GM13976 (cell line): ENCODE measurements around the gene GDAP1L1.

Source experiments
- DNase-seq: peaks from one replicate; pipeline ENCODE4 v3.0.0; 2012; ENCODE audit warnings: low spot score
- in situ Hi-C: fragments of 300-500 bp; cut with MboI; formaldehyde crosslinking; loops from one replicate; pipeline ENCODE4 v1.12.0; 2022; ENCODE audit warnings: low sequenced_read_pairs, mixed read lengths, inconsistent platforms; ENCODE audit not compliant: unreplicated experiment
- TF ChIP-seq, protein P1 (sequence below): IDR thresholded peaks from 2 replicates; pipeline ENCODE4 v1.5.1; 2012; ENCODE audit warnings: borderline replicate concordance, mild to moderate bottlenecking; ENCODE audit not compliant: insufficient read depth; ENCODE audit errors: extremely low read depth, missing control alignments, control extremely low read depth

Gene GDAP1L1

DNA sequence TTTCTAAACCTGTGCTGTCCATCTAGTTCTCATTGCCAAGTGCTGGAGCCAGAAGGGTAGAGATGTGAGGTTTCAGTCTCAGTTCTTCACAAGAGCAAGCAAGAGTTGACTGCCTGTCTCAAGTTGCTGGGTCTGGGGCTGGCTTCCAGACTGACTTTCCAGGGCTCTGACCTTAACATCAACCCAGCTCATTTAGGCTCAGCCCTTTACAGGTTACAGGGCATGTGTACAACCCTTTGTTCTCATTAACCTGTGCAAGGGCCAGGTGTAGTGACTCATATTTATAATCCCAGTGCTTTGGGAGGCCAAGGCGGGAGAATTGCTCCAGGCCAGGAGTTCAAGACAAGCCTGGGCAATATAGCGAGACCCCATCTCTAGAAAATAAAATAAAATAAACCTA, 33.3 kb downstream of the GDAP1L1 start:
- no peak for DNase-seq
- TF ChIP-seq, protein P1, sequence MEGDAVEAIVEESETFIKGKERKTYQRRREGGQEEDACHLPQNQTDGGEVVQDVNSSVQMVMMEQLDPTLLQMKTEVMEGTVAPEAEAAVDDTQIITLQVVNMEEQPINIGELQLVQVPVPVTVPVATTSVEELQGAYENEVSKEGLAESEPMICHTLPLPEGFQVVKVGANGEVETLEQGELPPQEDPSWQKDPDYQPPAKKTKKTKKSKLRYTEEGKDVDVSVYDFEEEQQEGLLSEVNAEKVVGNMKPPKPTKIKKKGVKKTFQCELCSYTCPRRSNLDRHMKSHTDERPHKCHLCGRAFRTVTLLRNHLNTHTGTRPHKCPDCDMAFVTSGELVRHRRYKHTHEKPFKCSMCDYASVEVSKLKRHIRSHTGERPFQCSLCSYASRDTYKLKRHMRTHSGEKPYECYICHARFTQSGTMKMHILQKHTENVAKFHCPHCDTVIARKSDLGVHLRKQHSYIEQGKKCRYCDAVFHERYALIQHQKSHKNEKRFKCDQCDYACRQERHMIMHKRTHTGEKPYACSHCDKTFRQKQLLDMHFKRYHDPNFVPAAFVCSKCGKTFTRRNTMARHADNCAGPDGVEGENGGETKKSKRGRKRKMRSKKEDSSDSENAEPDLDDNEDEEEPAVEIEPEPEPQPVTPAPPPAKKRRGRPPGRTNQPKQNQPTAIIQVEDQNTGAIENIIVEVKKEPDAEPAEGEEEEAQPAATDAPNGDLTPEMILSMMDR = no peak
- in situ Hi-C loops = no loop called here

- in situ Hi-C loops = no loop called here
- TF ChIP-seq, protein P1 = no peak
- no peak for DNase-seq
Measured at GRCh38 chr20:44282192-44282591, 35.1 kb downstream of the GDAP1L1 start.

DNA sequence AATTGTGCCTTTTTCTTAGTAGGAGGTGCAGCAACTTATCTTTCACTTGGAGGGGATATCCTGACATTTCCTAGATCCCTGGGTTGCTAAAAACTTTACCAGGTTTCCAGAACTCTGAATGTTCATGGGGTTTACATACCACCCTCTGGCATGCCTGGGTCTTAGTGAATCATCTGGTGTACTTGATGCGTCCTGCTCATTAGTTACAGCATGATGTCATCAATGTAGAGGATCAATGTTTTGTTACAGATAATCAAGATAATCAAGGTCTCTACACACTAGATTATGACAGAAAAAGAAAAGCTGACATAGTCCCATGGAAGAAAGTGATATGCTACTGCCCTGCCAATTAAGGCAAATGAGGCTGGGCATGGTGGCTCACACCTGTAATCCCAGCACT, 36.9 kb downstream of the GDAP1L1 start:
- DNase-seq = no peak
- TF ChIP-seq, protein P1 = no peak
- in situ Hi-C loops = no loop called here

GRCh38 chr20:44287272-44288097, 40.4 kb downstream of the GDAP1L1 start:
- DNase-seq = no peak
- in situ Hi-C loops = no loop called here
- TF ChIP-seq, protein P1 = no peak

DNA sequence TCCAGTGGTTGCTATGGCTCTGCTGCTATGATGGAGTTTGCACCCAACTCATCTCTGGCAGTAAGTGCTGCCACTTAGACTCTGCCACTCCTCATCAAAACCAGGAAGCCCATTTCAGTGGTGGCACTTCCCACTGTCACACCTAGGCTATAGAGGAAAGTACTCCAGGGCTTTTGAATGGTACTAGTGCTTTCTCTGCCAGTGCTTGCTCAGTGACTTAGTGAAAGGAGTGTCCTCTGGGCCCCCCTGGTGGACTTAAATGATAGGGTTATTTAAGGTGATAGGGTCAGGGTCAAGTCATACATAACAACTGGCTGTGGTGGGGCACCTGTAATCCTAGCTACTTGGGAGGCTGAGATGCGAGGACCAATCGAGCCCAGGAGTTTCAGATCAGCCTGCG, 41.1 kb downstream of the GDAP1L1 start:
- in situ Hi-C loops = no loop called here
- TF ChIP-seq, protein P1 = no peak
- no peak for DNase-seq

- in situ Hi-C loops = no loop called here
- no peak for DNase-seq
- TF ChIP-seq, protein P1 = no peak
Measured at GRCh38 chr20:44291754-44292153, 44.6 kb downstream of the GDAP1L1 start.

GRCh38 chr20:44296011-44296410, 48.9 kb downstream of the GDAP1L1 start:
- TF ChIP-seq, protein P1 = no peak
- in situ Hi-C loops = no loop called here
- DNase-seq = no peak
